Right lung (tissue), 5 donors: Measurements from ENCODE around the gene CHKB. TPM values are rescaled to one million over a fixed set of nuclear protein-coding genes. Genes with fewer than 3 reads are reported as not detected.
A peak's percentile ranks its signal among the peaks of the same experiment; 100 is the strongest.
"Not testable (repeated sequence)": the region's sequence is repeated elsewhere in the genome, so short reads cannot be mapped to it uniquely, and the experiment has no call there.

Source experiments
- DNase-seq, 2 donors: peaks; one replicate each; pipeline ENCODE4 v3.0.0-alpha.2; 2013
- polyA plus RNA-seq, 5 donors: library from polyadenylated mRNA; unstranded; fragments of 120-200 nt; gene quantifications; one replicate each; pipeline versions ENCODE4 v1.2.1 to v1.2.3, GENCODE V29; 2013; ENCODE audit warnings: inconsistent platforms in 1 of 5, low replicate concordance in 1 of 5; ENCODE audit not compliant: insufficient read length in 5 of 5, insufficient read depth in 1 of 5

The CHKB gene
- polyA plus RNA-seq, 5 donors, result 75.5 to 84.8 (median 82.1) TPM

- DNase-seq, result no peak
Measured at GRCh38 chr22:50550395-50550794, 32.3 kb downstream of the CHKB start.

DNA sequence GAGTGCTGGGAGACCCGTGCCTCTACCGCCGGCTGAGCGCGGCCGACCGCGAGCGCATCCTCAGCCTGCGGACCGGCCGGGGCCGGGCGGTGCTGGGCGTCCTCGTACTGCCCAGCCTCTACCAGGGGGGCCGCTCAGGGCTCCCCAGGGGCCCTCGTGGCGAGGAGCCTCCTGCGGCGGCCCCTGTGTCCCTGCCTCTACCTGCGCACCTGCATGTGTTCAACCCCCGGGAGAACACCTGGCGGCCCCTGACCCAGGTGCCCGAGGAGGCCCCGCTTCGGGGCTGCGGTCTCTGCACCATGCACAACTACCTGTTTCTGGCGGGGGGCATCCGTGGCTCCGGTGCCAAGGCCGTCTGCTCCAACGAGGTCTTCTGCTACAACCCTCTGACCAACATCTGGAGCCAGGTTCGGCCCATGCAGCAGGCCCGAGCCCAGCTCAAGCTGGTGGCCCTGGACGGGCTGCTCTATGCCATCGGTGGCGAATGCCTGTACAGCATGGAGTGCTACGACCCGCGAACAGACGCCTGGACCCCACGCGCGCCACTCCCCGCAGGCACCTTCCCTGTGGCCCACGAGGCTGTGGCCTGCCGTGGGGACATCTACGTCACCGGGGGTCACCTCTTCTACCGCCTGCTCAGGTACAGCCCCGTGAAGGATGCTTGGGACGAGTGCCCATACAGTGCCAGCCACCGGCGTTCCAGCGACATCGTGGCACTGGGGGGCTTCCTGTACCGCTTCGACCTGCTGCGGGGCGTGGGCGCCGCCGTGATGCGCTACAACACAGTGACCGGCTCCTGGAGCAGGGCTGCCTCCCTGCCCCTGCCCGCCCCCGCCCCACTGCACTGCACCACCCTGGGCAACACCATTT, 33.5 kb downstream of the CHKB start:
- DNase-seq, result no peak

DNA sequence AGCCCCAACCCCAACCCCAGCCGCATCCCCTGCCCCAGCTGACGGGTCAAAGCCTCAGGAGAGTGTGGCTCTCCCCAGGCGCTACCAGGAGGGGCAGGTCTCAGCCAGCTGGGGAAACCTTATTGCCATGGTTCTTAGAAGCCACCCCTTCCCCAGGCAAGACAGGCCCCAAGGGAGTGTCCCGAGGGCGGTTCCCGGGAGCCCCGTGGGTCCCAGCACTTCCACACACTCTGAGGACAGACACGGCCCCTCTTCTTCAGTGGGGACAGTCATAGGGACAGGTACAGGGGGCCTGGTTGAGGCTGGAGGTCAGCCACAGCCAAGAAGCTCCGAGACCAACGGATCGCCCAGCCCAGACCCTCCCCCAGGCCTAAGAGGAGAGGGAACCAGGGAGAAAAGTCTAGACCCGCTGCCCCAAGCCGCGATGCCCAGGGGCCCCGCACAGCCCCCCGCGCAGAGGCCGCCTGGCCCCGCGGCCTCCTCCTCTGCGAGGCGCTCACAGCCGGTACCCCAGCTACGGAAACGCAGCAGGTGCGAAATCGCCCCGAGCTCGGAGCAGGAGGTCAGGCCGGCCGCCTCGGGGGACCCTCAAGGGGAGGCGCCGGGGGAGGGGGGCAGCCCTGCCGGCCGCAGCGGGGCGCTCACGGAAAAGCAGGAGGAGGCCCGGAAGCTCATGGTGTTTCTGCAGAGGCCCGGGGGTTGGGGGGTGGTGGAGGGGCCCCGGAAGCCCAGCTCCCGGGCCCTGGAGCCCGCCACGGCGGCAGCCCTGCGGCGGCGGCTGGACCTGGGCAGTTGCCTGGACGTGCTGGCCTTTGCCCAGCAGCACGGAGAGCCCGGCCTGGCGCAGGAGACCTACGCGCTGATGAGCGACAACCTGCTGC, 34.4 kb downstream of the CHKB start:
- no peak for DNase-seq

GRCh38 chr22:50547263-50547985, 35.2 kb downstream of the CHKB start:
- DNase-seq, result no peak

DNA sequence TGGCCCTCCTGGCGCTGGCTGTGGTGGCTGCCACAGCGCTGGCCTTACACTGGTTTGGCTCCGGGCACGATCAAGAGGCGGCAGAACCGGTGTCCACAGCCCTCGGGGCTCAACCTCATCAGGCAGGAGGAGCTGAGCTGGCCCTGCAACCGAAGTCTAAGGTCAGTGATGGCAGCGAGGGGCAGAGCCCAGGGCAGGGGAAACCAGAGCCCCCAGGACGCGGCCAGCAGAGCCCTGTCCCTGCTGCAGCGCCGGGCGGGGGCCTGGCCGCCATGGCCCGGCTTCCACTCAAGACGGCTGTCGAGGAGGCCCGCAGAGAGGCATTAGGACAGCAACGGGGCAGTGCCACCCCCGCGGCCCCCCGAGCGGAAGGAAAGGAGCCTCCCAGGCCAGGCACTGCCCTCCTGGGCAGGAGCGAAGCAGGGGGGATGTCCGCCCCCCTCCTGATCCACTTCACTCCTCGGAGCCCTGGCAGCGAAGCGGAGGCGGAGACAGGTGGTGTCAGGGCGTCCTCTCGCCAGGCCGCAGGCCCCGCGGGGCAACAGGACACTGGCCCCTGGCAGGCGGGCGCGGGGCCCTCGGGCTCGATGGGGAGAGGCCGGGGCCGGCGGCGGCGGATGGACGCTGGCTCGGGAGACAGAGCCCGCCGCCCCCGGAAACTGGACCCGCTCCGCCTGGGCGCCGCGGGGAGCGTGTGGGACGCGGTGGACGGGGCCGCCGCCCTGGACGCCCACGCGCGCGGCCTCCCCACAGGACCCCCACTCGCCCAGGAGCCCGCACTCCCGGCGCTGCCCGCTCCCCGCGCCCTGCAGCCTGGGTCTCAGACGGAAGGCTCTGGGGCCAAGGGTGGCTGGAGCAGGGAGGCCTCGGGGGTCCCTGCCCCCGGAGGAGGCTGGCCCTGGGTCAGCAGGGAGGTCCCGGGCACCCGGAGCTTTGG, 36.1 kb downstream of the CHKB start:
- DNase-seq, result no peak

DNA sequence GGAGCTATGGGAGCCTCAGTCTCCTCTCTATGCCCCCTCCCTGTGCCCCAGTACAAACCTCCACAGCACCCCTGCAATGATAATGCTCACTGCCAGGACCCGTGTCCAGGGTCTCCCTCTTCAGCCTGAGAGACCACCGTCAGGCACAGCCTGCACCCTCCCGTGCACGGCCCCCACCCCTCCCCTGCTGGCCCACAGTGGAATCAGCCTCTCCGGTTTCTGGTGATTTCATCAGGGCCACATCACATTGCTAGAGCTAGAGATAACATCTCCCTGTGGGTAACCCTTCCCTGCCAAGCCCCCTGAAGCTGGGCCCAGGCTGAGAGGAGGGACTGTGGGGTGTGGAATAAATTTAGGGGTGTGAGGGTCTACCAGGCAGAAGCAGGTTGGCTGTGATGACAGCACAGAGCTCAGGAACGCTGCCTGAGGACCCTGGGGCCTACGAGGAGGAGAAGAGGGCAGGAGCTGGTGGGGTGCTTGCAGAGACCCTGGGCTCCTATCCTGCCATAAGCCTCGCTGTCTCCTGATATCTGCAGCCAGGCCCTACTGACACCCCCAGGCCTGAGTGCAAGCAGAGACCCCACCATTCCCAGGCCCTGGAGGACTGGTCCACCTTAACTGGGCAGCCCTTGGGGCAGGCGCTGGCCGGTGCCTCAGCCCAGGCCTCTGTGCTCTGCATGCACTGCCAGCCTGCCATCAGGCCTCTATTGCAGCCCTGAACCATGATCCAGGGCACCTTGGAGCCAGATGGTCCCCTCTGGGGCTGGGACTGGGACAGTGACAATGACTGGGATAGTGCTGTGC, 36.9 kb downstream of the CHKB start, which contains the start of gene KLHDC7B:
TSS of gene KLHDC7B (plus strand) at position 378 of the 804 bp plus-strand sequence. CDS start at position 723, 345 bp downstream.
- DNase-seq, result no peak

DNA sequence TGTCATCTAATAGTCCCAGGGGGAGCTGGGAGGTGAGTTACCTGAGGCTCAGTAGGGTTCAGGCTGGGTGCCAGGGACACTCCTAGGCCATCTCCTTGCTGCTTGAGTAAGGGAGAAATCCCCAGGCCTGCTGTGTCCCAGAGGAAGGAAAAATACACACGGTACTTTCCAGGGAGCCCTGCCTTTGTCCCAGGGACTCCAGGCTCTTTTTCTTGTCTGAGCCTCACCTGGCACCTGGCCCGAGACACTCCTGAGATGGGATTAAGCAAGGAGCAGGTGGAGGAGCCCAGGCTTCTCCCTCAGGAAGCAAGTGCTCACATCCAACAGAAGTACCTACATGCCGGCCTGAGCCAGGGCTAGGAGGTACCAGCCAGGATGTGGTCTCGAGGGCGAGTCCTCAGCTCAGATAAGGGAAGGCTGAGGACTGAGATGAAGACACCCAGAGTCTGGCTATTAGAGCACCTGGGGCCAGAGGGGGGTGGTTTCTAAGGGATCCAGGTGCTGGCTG, 37.8 kb downstream of the CHKB start:
- DNase-seq, result no peak

DNA sequence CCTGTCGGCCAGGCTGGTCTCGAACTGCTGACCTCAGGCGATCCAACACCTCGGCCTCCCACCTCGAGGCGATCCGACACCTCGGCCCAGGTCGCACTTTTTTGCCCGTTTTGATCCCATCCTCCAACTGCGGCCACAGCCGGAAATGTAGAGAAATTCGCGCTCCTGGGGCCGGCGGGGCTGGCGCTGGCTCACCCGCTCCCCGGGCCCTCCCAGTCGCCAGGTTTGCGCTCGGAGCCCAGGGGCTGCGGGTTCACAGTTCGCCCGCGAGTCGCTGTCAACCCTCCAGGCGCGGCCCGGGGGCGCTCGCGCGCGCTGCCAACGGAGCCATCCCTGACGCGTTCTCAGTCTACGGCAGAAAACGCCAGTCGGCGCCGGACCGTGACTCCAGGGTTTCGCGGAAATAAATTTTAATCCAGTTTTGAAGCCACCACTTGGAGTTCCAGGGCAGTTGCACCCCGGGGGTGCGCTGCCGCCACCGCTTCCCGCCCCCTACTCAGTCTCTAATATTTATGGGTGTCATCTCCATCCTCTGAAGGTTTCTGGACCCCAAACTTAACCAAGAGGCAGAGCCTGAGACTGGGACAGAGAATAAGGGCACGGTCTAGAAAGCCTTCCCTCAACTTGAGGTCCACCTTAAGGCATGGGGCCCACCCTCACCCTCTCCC, 38.4 kb downstream of the CHKB start:
- peak in 1 of 2 donors; percentile 51 for DNase-seq

- DNase-seq, result no peak
Measured at GRCh38 chr22:50542416-50542927, 40.2 kb downstream of the CHKB start.

- not testable (repeated sequence) for DNase-seq
Measured at GRCh38 chr22:50541667-50542026, 41.0 kb downstream of the CHKB start.

GRCh38 chr22:50540381-50540780, 42.3 kb downstream of the CHKB start:
- DNase-seq, result no peak

DNA sequence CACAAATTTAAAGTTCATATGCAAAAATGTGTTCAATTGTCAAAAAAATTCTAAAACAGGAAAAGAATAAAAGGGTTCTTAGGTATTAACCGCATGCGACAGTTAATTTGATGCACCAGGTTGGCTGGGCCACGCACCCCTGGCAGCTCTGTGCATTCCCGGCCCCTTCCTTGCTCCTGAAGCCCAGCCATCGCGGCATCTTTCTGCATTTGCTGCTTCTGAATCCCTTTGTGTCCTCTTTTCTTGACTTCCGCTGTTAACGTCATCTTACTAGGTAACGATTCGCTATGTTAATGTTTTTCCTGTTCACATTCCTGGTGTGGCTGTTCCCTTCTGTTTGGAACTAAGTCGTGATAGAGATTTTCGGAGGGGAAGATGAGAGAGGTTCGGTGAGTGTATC, 44.9 kb downstream of the CHKB start:
- DNase-seq, result no peak

DNA sequence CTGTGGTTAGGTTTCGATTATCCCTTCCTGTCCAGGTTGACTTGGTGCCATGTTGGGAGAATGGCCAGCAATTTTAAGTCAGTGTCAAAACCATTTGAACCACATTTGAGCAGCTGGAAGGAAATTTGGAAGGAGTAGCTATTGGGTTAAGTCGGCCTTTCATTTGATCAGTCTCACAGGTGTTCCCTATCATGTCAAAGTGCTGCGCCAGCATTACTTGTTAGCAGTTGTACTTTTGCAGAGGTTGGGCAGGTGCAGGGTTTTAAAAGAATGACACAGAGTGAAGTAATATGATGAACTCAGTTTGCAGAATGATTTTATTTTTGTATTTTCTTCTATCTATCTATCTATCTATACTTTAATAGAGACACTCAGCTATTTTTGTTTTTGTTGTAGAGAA, 46.4 kb downstream of the CHKB start:
- no peak for DNase-seq

- DNase-seq, result no peak
Measured at GRCh38 chr22:50535113-50535512, 47.5 kb downstream of the CHKB start.

DNA sequence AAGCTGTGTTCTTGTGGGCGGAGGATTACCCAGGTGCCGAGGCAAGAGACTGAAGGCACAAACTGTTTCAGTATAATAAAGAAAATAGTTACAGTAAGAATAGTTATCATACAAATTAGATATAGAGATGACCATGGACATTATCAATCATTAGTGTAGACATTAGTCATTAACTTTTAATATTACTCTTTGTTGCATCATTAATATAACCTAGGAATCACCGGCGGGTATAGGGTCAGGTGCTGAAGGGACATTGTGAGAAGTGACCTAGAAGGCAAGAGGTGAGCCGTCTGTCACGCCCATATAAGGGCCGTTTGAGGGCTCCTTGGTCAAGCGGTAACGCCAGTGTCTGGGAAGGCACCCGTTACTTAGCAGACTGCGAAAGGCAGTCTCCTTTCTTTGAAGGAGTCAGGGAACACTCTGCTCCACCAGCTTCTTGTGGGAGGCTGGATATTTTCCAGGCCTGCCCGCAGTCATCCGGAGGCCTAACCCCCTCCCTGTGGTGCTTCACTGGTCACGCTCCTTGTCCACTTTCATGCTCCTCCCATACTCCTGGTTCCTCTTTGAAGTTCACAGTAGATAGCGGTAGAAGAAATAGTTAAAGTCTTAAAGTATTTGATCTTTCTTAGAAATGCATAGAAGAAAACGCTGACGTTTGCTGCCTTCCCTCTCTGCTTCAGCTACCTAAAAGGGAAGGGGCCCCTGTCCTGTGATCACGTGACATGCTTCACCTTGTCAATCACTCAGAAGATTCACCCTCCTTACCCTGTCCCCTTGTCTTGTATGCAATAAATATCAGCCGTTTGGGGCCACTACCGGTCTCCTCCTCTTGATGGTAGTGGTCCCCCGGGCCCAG, 48.6 kb downstream of the CHKB start:
- DNase-seq, result not testable (repeated sequence)

DNA sequence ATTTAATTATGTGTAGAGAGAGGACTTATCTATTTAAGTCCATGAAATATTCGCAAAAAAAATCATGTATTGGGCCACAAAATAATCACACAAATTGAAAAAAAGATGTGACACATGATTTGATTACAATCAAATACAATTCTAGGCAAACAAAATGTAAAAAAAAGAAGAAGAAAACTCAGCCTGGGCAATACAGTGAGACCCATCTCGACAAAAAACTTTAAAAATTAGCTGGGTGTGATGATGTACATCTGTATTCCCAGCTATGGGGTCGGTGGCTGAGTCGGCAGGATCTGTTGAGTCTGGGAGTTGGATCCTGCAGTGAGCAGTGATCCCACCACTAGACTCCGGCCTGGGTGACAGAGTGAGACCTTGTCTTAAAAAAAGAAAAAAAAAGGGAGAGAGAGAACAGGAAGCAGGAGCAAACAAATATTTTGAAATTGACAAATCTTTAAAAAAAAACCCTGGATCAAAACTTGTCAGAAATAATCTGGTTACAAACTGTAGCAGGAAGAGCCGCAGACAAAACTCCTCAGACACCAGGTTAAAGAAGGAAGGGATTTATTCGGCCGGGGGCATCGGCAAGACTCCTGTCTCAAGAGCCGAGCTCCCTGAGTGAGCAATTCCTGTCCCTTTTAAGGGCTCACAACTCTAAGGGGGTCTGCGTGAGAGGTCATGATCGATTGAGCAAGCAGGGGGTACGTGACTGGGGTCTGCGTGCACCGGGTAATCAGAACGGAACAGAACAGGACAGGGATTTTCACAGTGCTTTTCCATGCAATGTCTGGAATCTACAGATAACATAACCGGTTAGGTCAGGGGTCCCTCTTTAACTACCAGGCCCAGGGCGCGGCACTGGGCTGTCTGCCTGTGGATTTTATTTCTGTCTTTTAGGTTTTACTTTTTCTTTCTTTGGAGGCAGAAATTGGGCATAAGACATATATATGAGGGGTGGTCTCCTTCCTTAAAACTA, 49.5 kb downstream of the CHKB start:
- DNase-seq, result no peak
